DOHH2 (cell line): ENCODE measurements around the gene CCNL1.

Experiments
- H3F3A ChIP-seq: fragments of 200-600 bp; sonication (generic), shearing (Covaris generic); 2 replicates; pipeline ENCODE4 v1.6.0; 2016; ENCODE audit warnings: antibody characterized with exemption, mild to moderate bottlenecking; ENCODE audit not compliant: control insufficient read depth, insufficient read depth
- H3K27ac ChIP-seq: fragments of 200-600 bp; sonication (generic); 2 replicates; pipeline ENCODE4 v1.5.1; 2014; ENCODE audit warnings: low read depth, mild to moderate bottlenecking, low read length, moderate library complexity
- H3K27me3 ChIP-seq: fragments of 200-600 bp; sonication (generic); 2 replicates; pipeline ENCODE4 v1.6.1; 2014; ENCODE audit warnings: mild to moderate bottlenecking, low read length, mixed read lengths; ENCODE audit not compliant: control insufficient read depth
- H3K36me3 ChIP-seq: fragments of 200-600 bp; sonication (generic); 2 replicates; pipeline ENCODE4 v1.6.1; 2014; ENCODE audit warnings: mild to moderate bottlenecking, low read length, moderate library complexity, mixed read lengths; ENCODE audit not compliant: control insufficient read depth
- H3K4me1 ChIP-seq: fragments of 200-600 bp; sonication (generic); 2 replicates; pipeline ENCODE4 v1.6.1; 2014; ENCODE audit warnings: mild to moderate bottlenecking, low read length, mixed read lengths; ENCODE audit not compliant: control insufficient read depth
- H3K4me2 ChIP-seq: fragments of 200-600 bp; sonication (generic); 2 replicates; pipeline ENCODE4 v1.6.0; 2014; ENCODE audit warnings: mild to moderate bottlenecking, low read length, moderate library complexity
- H3K4me3 ChIP-seq: fragments of 200-600 bp; sonication (generic); 2 replicates; pipeline ENCODE4 v1.5.1; 2014; ENCODE audit warnings: mild to moderate bottlenecking, low read length, mixed read lengths
- H3K79me2 ChIP-seq: fragments of 200-600 bp; sonication (generic); 2 replicates; pipeline ENCODE4 v1.6.1; 2014; ENCODE audit warnings: mild to moderate bottlenecking, low read length, mixed read lengths; ENCODE audit not compliant: control insufficient read depth
- H3K9me2 ChIP-seq: fragments of 200-600 bp; sonication (generic); replicated peaks from 2 replicates; pipeline ENCODE4 v1.6.1; 2014; ENCODE audit warnings: mild to moderate bottlenecking, low read length, mixed read lengths; ENCODE audit not compliant: control insufficient read depth
- H3K9me3 ChIP-seq: fragments of 200-600 bp; sonication (generic); 2 replicates; pipeline ENCODE4 v1.6.1; 2014; ENCODE audit warnings: antibody characterized with exemption, low read length, mixed read lengths; ENCODE audit not compliant: control insufficient read depth, insufficient read depth
- H4K20me1 ChIP-seq: fragments of 200-600 bp; sonication (generic); 2 replicates; pipeline ENCODE4 v1.6.0; 2014; ENCODE audit warnings: low read depth, mild to moderate bottlenecking, antibody characterized with exemption, low read length, moderate library complexity; ENCODE audit not compliant: control insufficient read depth, insufficient read depth
- CTCF ChIP-seq: fragments of 200-600 bp; sonication (generic); IDR thresholded peaks from one replicate; pipeline ENCODE4 v1.5.1; 2014; ENCODE audit warnings: antibody characterized with exemption, mild to moderate bottlenecking, low read depth, low read length; ENCODE audit not compliant: poor library complexity, severe bottlenecking
- EZH2phosphoT487 ChIP-seq: fragments of 200-600 bp; sonication (generic); IDR thresholded peaks from 2 replicates; pipeline ENCODE4 v1.6.1; 2017; ENCODE audit warnings: borderline replicate concordance, mild to moderate bottlenecking, antibody characterized with exemption, low read length, moderate library complexity, mixed read lengths

Gene CCNL1

GRCh38 chr3:157122116-157122515 is 37.8 kb downstream of the CCNL1 start:
- H3K4me2 ChIP-seq = no peak overlapping the region
- H3K9me3 ChIP-seq = no peaks in the 10 kb centered on the region
- H3K27me3 ChIP-seq = no peaks in the 10 kb centered on the region
- no peak overlapping the region for H3K27ac ChIP-seq
- no peaks in the 10 kb centered on the region for H3K9me2 ChIP-seq
- no peaks in the 10 kb centered on the region for H3K36me3 ChIP-seq
- no peaks in the 10 kb centered on the region for H3K79me2 ChIP-seq
- no peak overlapping the region for H3K4me3 ChIP-seq
- TF ChIP-seq CTCF (no peak), EZH2phosphoT487 (no peak)
- no peaks in the 10 kb centered on the region for H3F3A ChIP-seq
- H4K20me1 ChIP-seq = no peaks in the 10 kb centered on the region
- no peaks in the 10 kb centered on the region for H3K4me1 ChIP-seq

- H3K79me2 ChIP-seq = no peaks in the 10 kb centered on the region
- no peaks in the 10 kb centered on the region for H4K20me1 ChIP-seq
- no peaks in the 10 kb centered on the region for H3K9me2 ChIP-seq
- H3K27me3 ChIP-seq = no peaks in the 10 kb centered on the region
- H3K4me3 ChIP-seq = no peak overlapping the region
- H3K4me2 ChIP-seq = no peak overlapping the region
- H3K27ac ChIP-seq = no peak overlapping the region
- TF ChIP-seq CTCF (no peak), EZH2phosphoT487 (no peak)
- H3F3A ChIP-seq = no peaks in the 10 kb centered on the region
- no peaks in the 10 kb centered on the region for H3K4me1 ChIP-seq
- no peaks in the 10 kb centered on the region for H3K9me3 ChIP-seq
- no peaks in the 10 kb centered on the region for H3K36me3 ChIP-seq
Observed at GRCh38 chr3:157121522-157121921, 38.4 kb downstream of the CCNL1 start.

GRCh38 chr3:157120071-157120892 is 39.7 kb downstream of the CCNL1 start:
- Histone ChIP-seq H3K27ac (no peak overlapping the region), H3F3A (no peaks in the 10 kb centered on the region), H4K20me1 (no peaks in the 10 kb centered on the region), H3K4me2 (no peak overlapping the region), H3K36me3 (no peaks in the 10 kb centered on the region), H3K4me3 (no peak overlapping the region), H3K27me3 (no peaks in the 10 kb centered on the region), H3K4me1 (no peaks in the 10 kb centered on the region), H3K9me2 (no peaks in the 10 kb centered on the region), H3K79me2 (no peaks in the 10 kb centered on the region), H3K9me3 (no peaks in the 10 kb centered on the region)
- TF ChIP-seq EZH2phosphoT487 (no peak), CTCF (no peak)
